Hindlimb muscle (tissue), 1 donor: ENCODE measurements around the gene SLC38A10. TPM values are rescaled to one million over a fixed set of nuclear protein-coding genes. Genes with fewer than 3 reads are reported as not detected.

Experiments used
- DNase-seq: peaks from one replicate; pipeline ENCODE4 v3.0.0-alpha.2; 2013
- polyA plus RNA-seq: library from polyadenylated mRNA; unstranded; fragments of 120-200 nt; gene quantifications from one replicate; pipeline ENCODE4 v1.2.1, GENCODE V29; 2013; ENCODE audit not compliant: insufficient read length

Gene SLC38A10
- polyA plus RNA-seq, 1 donor = 53.2 TPM

DNA sequence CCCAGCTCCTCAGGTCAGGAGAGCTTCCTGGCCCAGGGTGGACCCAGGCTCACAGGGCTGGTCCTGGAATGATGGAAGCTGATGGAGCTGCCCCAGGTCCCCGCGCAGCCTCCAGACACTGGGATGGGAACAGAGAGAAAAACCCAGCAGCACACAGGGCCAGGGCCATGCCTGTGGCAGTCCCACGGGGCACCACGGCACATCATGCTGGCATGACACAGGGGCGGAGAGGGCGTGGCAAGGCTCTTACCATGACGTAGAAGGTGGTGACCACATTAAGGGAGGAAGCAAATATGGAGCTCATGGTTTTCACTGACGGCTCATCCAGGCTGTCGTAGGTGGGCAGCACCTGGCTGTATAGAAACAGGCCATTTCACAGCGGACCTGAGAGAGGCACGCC lies 18.3 kb downstream of the SLC38A10 start:
- no peak for DNase-seq

DNA sequence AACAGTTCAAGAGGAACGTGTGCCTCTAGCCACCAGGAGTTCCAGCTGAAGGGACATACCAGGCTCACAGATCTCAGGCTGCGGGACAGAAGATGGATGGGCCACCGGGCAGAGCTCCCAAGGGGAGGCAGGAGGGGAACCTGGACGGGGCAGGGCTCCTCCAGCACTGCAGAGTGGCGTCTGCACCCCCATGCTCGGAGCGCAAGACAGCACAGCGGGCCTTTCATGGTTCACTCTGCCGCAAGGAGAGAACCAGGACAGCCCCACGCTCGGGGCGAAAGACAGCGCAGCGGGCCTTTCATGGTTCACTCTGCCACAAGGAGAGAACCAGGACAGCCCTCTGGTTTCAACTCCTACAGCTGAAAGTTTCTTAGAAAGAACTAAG lies 20.6 kb downstream of the SLC38A10 start:
- no peak for DNase-seq

- no peak for DNase-seq
Observed at GRCh38 chr17:81273698-81274470, 21.2 kb downstream of the SLC38A10 start.

DNA sequence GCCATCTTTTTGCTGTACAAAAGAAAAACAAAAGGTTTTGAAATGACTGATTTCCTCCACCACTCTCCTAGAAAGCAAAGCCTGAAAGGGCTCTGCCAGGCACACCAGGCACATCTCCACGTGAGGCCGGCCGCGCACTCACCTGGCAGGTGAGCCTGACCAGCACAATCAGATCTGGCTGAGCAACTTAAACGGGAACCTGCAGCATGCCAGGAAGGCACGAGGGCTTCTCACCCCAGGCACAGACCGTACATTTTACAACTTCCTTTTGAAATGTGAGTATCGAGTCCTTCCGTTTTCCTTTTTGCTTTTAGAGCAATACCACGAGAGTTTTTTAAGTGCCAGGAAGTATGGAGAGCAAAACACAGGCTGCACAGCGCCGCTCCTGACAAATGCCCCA lies 22.5 kb downstream of the SLC38A10 start:
- no peak for DNase-seq

DNA sequence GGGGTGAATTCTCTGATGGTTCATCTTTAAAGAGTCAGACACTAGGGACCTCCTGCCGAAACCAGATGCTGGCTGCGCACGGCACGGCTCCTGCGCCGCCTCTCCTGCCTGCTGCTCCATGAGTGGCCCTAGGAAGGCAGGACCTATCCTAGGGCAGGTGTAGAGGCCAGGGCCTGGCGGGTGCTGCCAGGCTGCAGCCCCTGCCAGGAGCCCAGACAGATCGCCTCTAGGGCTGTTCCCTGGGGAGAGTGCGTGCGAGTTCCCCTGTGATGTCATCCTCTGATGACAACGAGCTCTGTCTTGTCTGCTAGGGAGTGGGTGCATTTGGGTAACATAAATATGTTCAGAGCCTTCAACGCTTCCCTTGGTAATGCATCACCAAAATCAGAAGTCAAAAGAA lies 23.9 kb downstream of the SLC38A10 start:
- no peak for DNase-seq

GRCh38 chr17:81270279-81270678 lies 24.8 kb downstream of the SLC38A10 start:
- DNase-seq = no peak

DNA sequence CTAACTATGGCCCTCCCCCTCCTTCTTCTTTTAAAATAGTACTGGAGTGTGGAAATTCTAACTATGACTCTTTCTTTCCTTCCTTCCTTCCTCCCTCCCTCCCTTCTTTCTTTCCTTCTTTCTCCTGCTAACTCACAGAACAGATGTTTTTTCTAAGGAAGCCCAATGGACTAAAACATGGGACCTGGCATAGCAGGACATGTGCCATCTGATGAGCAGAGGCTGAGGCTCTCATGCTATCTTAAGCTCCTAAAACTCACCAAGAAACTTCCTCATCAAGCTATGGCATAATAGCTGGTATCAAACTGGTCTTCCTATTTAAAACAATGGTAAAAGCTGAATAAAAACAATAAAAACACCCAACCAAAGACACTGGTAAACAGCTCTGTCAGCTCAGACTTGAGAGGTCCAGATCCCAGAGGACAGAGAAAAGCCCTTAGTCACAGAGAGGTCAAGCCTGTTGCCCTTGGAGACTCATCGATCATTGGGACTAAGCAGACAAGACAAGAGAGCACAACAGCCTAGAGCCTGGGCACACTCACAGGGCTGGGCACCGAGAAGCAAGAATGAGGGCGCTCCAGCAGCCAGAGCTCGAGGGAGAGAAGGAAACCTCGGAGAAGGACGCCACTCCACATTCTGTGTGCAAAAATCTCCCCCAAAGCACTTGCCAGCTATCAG lies 27.6 kb downstream of the SLC38A10 start:
- DNase-seq = no peak

GRCh38 chr17:81265576-81265975 lies 29.5 kb downstream of the SLC38A10 start:
- DNase-seq = no peak

DNA sequence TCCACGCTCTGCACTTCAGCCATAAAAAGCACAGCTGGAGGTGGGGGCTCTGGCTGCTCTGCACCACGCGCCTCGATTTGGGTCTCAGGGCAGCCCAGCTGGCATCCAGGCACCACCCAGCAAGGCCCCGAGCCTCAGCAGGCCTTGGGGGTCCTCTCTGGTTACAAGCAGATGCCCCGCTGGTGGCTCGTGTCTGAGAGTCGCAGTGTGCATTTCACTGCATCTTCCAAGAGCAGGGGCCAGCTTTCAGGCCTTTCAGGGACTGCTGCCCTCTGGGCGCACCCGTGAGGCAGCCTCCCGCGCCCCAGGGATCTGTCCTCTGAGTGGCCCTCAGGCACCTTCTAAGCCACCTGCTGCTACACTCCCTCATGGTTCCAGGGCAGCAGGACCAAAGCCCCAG lies 30.5 kb downstream of the SLC38A10 start:
- DNase-seq = no peak

GRCh38 chr17:81263371-81264181 lies 31.5 kb downstream of the SLC38A10 start:
- no peak for DNase-seq

DNA sequence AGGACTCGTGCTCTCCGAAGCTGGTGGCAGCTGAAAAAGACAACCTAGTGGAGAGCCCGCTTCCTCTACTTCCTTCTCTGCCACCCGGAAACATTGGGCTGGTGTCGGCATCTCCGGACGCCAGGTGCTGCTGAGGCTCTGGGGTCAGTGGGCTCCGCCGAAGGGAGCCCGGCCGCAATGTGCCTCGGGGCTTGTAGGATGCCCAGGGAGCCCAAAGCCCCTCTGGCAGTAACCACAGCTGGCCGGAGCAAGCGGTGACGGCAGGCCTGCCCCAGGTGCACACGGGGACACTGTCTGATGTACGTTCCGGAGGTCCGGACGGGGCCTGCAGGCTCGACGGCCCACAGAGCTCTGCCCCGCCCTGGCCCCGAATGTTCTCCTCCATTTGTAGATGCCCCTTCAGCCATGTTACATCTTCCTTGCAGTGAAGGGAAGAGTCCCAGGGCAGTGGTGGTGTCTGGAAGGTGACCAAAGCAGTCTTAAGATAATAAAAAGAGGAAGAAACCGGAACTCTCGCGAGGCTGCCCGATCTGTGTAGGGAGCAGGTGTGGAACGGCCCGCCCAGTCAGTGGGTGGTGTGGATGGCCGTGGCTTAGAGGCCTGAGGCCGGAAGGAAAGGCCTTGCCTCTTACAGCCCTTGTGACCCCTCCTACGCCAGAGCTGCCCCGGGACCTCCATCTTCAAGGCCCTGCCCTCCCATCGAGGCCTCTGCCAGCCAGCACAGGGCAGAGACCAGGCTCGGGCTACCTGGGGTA lies 33.3 kb downstream of the SLC38A10 start:
- no peak for DNase-seq

DNA sequence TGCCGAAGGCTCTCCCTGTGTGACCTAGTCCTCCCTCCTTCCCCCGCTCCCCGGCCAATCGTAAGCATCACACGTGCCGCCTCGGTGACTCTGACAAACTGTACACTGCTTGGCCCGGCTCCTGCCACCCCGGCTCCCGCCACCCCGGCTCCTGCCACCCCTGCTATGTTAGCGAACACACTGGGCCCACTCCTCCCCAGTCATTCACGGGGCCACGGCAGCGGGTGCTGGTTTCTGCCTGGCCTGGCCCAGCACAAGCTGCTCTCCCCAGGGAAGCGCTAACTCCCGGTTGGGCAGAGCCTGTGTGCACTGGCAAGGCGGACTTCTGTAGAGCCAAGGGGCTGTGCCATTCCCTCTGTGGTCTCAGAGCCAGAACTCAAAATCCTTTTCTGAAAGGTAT lies 34.0 kb downstream of the SLC38A10 start:
- DNase-seq = no peak

- DNase-seq = no peak
Observed at GRCh38 chr17:81260641-81261040, 34.5 kb downstream of the SLC38A10 start.

DNA sequence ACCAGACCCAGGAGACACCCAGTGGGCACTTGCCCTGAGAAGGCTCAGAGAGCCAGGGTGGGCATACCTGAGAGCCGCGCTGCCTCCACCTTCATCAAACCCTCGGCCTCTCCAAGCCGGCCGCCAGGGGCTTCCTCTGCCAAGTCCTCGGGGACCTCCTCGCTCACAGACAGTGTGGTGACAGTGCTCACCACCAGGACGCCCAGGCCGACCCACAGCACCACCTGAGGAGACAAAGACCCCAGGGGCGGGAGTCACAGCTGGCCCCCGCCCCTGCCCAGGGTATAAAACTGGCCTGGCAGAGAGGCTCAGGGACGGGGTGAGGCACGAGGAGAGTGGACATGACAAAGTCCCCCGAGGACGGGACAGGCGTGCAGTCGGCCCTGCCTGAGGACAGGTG lies 34.9 kb downstream of the SLC38A10 start:
- no peak for DNase-seq

GRCh38 chr17:81259058-81259605 lies 36.0 kb downstream of the SLC38A10 start:
- DNase-seq = no peak

DNA sequence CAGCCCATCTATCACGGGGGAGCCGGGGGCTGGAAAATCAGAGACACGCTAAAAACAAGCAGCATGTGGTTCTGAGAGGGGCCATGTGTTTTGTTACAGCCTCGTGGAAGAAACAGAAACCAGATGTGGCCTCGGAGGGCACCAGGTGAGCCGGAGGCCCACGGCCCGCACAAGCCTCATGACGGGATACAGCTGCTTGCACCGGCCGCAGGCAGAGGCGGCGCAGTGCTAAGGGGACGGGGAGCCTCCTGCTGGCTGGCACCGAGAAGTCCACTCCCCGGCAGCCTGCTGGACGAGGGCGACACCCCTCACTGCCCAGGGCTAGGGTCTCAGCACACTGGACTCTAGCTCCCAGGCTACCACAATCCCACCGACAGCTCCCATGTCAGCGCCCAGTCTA lies 36.8 kb downstream of the SLC38A10 start:
- DNase-seq = no peak

DNA sequence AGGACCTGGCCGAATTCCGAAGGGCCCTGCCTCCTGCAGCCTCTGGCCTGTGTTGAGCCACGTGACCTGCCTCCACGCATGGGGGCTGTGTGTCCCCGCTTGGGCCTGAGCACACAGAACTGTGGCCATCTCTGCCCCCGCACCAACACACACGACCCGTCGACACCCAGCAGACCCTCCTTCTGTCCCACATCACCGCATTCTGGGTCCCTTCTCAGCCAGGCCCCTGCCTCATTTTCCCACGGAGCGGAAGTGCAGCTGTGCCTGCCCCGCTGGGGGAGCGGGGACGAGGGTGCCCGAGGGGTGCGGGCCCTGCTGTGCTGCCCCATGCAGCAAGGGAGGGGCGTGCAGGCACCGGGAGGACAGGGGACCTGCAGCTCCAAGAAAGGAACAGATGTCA lies 37.6 kb downstream of the SLC38A10 start:
- no peak for DNase-seq

- DNase-seq = no peak
Observed at GRCh38 chr17:81256616-81257015, 38.5 kb downstream of the SLC38A10 start.

GRCh38 chr17:81254955-81255717 lies 40.0 kb downstream of the SLC38A10 start:
- DNase-seq = peak; percentile 67

- peak; percentile 55 for DNase-seq
Observed at GRCh38 chr17:81253358-81254131, 41.6 kb downstream of the SLC38A10 start.

DNA sequence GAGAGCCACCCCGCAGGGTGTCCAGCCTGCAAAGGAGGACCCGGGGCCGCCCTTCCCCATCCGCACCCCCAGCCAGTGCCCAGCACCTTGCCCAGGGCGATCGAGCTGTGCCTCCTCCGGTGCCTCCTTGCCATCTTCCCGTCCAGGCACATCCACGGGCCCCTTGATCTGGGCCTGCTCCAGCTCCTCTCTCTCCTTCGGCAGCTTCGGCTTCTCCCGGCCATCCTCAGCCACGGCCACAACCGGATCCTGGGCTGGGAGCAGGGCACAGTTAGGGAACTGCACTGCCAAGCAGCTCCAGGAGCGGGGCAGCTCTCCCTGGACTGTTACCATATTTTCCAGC lies 42.1 kb downstream of the SLC38A10 start:
- no peak for DNase-seq
